Measurements from ENCODE around the gene PICK1. TPM values are rescaled to one million over a fixed set of nuclear protein-coding genes. Genes with fewer than 3 reads are reported as not detected.

PICK1 gene
- total RNA-seq, 1 donor from 2014 or later = 74.3 TPM

DNA sequence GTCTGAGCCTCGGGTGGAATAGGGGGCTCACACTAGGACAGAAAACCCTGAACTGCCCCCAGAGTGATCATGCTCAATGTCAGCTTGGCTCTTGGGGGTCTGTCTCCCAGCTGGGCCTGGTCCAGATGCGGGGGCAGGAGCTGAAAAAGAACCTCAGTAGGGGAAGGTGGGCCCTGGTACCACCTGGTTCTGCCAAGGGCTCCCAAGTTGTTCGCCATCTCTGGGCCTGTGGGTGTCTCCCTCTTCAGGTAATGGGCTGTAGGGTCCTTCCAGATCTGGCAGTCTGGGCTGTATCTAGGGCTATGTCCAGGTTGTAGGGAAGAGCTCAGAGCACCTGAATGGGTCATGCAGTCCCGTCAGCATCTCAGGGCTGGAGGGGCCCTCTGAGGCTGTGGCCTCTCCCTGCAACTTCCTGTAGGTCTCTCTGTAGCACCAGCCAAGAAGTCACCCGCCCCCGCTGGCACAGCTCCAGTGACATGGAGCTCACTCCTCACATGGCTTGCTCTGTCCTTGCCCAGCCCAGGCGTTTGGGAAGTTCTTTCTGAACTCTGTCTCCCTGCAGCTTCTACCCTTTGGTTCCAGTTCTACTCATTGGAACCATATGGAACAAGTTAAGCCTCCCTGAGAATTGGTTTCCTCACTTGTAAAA, 39.8 kb upstream of the PICK1 start:
- peak overlapping the region; percentile 50 for H3K27ac Mint-ChIP-seq
- no peaks in the 10 kb centered on the region for H3K9me3 Mint-ChIP-seq
- no peak overlapping the region for H3K4me3 Mint-ChIP-seq
- DNase-seq (ENCODE audit: low spot score in 2 of 2, unreplicated experiment in 2 of 2) = no peak
- TF ChIP-seq CTCF (IDR thresholded peaks at IDR 0.05; ENCODE audit: unreplicated experiment) = no peak
- no peaks in the 10 kb centered on the region for H3K36me3 Mint-ChIP-seq
- peaks cover 5% of the 10 kb centered on the region for H3K4me1 Mint-ChIP-seq
- H3K27me3 Mint-ChIP-seq (ENCODE audit: low read depth) = no peaks in the 10 kb centered on the region

DNA sequence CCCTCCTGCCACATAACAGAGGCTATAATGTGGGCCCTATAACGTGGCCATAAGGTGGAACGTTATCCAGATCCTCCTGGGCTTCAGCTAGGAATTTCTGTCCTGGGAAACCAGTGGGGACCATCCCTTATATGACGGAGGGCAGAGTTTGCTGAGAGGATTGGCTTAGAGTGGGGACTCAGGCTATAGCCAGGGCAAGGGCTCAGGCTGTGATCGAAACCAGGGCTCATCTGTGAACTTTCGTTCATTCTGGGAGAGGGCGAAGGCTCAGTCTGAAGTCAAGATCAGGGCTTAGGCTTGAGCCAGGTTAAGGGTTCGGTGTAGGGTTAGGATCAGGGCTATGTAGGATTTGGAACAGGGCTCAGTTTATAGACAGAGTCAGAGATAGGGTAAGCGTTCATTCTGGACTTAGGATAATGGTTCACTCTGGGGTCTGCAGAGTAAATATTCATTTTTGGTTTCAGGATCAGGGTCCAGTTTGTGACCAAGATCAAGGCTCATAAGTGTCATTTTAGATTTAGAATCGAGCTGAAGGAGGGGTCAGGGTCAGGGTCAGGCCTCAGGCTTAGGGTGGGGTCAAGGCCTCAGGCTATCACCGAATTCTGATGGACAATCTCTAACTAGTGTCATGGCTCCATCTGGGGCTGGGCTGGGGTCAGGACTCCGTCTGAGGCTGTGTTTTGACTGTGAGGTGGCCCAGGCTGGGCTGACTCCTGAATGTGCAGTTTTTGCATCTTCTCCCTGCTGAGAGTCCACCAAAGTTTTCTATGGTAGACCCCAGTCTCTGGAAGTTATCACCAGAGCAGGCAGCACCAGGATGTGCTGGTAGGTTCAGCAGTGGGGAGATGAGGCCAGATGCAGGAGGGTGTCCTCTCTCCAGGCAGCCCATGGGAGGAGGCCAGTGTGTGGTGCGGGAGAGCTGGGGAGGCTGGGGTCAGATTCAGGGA, 39.0 kb upstream of the PICK1 start:
- Mint-ChIP-seq H3K9me3 (no peaks in the 10 kb centered on the region), H3K36me3 (no peaks in the 10 kb centered on the region), H3K4me1 (peaks cover 5% of the 10 kb centered on the region), H3K27ac (no peak overlapping the region), H3K27me3 (ENCODE audit: low read depth) (no peaks in the 10 kb centered on the region), H3K4me3 (no peak overlapping the region)
- TF ChIP-seq CTCF (IDR thresholded peaks at IDR 0.05; ENCODE audit: unreplicated experiment) = no peak
- no peak for DNase-seq (ENCODE audit: low spot score in 2 of 2, unreplicated experiment in 2 of 2)

GRCh38 chr22:38018938-38019827, 38.0 kb upstream of the PICK1 start:
- Mint-ChIP-seq H3K4me1 (peaks cover 5% of the 10 kb centered on the region), H3K4me3 (no peak overlapping the region), H3K27ac (no peak overlapping the region), H3K9me3 (no peaks in the 10 kb centered on the region), H3K27me3 (ENCODE audit: low read depth) (no peaks in the 10 kb centered on the region), H3K36me3 (no peaks in the 10 kb centered on the region)
- no peak for TF ChIP-seq CTCF (IDR thresholded peaks at IDR 0.05; ENCODE audit: unreplicated experiment)
- DNase-seq (ENCODE audit: low spot score in 2 of 2, unreplicated experiment in 2 of 2) = no peak

DNA sequence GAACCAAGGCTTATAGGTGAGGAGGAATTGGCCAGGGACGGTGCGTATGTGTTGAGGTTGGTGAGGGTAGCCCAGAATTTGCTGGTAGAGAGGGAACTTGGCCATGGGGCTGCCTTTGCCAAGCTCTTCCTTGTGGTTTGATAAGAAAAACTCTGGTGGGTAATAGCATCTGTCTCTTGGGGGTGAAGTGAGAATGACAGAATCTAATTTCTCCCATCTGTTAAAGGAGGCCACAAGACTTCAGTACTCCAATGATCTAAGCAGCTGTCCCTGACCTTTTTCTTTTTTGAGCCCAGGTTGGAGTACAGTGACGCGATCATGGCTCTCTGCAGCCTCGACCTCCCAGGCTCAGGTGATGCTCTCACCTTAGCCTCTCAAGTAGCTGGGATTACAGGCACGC, 36.0 kb upstream of the PICK1 start:
- peaks cover 3% of the 10 kb centered on the region for H3K27me3 Mint-ChIP-seq (ENCODE audit: low read depth)
- TF ChIP-seq CTCF (IDR thresholded peaks at IDR 0.05; ENCODE audit: unreplicated experiment) = no peak
- H3K36me3 Mint-ChIP-seq = no peaks in the 10 kb centered on the region
- H3K9me3 Mint-ChIP-seq = no peaks in the 10 kb centered on the region
- H3K4me1 Mint-ChIP-seq = peaks cover 5% of the 10 kb centered on the region
- H3K4me3 Mint-ChIP-seq = no peak overlapping the region
- H3K27ac Mint-ChIP-seq = no peak overlapping the region
- DNase-seq (ENCODE audit: low spot score in 2 of 2, unreplicated experiment in 2 of 2) = no peak

DNA sequence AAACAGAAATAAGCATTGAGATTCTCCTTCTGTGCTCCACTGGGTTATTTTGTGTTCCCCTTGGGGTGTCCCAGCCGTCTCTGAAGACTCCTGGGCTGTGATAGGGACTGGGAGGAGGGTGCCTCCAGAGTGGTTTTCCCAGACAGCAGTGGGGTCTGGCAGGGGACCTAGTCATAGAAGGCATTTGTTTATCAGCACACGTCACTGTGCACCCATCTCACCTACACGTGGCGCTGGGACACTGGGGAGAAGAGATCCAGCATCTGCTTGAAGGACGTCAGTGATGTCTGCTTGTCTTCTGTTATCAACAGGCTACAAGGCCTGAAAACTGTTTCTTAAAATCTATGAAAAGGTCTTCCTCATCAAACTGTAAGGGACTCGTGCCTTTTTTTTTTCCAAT, 34.2 kb upstream of the PICK1 start:
- Mint-ChIP-seq H3K4me3 (no peak overlapping the region), H3K9me3 (no peaks in the 10 kb centered on the region), H3K4me1 (peaks cover 8% of the 10 kb centered on the region), H3K36me3 (no peaks in the 10 kb centered on the region), H3K27me3 (ENCODE audit: low read depth) (peaks cover 3% of the 10 kb centered on the region), H3K27ac (no peak overlapping the region)
- TF ChIP-seq CTCF (IDR thresholded peaks at IDR 0.05; ENCODE audit: unreplicated experiment) = no peak
- no peak for DNase-seq (ENCODE audit: low spot score in 2 of 2, unreplicated experiment in 2 of 2)

Measured in mesothelial cell of epicardium (in vitro differentiated cells).